Bone marrow (tissue), 2 donors: ENCODE results near the gene NEURL4.
A peak's percentile ranks its signal among the peaks of the same experiment; 100 is the strongest.
"Not testable (repeated sequence)": the region's sequence is repeated elsewhere in the genome, so short reads cannot be mapped to it uniquely, and the experiment has no call there.

Experiments
- DNase-seq, 2 donors: peaks; one replicate each; lab custom pipeline; 2025; lab: John Stamatoyannopoulos, UW

The NEURL4 gene

DNA sequence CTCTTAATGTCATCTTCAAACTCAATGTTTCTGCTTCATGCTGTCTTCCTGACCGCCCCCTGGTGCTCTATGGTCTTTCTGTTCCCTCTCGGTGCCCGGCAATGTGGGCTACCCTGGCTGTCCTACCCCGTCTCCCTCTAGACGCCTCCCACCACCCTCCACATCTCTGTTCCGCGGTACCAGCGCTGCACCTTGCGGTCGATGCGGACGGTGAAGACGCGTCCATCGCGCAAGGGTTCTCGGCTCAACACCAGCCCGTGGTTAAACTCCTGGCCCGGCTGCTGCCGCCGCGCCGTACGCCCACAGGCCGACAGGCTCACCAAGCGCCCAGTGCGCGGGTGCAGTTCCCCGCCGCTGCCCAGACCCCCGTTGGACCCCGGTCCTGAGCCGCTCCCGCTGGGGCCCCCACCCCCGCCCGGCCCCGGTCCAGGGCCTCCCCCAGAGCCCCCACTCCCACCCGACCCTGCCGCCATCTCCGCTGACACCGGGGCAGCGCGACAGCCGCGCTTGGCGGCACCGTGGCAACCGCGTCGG is at the start of gene NEURL4:
TSS of gene NEURL4 (minus strand) at position 496 of the 534 bp plus-strand sequence. CDS start at position 473, 23 bp downstream.
- DNase-seq: no peak

DNA sequence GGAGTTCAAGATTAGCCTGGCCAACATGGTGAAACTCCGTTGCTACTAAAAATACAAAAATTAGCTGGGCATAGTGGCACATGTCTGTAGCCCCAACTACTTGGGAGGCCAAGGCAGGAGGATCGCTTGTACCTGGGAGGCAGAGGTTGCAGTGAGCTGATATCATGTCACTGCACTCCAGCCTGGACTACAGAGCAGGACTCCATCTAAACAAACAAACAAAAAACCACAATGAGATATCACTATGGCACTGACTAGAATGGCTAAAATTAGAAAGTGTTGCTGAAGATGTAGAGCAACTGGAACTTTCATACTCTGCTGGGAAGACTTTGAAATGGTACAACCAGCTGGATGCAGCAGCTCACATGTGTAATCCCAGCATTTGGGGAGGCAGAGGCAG is 45.2 kb upstream of the NEURL4 start:
- DNase-seq: no peak

DNA sequence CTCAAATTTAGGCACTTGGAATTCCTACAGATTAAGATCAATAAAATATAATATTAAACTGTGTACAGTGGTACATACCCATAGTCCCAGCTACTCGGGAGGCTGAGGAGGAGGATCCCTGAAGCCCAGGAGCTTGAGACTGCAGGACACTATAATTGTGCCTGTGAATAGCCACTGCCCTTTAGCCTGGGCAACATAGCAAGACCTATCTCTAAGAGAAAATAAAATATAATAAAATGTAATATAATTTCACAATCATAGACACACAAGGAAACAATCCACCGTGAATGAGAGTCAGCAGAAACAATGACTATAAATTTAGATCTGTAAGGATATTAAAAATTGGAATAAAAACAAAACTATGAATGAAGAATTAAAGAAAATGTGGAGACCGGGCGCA is 41.7 kb upstream of the NEURL4 start:
- no peak for DNase-seq

DNA sequence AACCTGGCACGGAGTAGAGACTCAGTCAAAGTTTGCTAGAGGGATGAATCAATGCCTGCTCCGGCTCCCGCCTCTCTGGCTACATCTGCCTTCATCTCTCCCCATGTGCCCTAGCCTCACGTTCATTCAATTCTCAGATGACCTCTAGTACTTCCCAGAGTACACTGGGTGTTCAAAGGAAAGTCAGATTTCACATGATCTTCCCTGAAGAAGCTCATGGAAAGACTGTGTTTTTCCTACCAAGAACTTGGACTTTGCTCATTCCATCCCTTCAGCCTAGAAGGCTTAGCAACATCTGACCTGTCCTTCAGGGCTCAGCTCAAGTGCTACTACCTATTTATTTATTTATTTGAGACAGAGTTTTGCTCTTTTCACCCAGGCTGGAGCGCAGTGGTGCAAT is 40.7 kb upstream of the NEURL4 start:
- no peak for DNase-seq

DNA sequence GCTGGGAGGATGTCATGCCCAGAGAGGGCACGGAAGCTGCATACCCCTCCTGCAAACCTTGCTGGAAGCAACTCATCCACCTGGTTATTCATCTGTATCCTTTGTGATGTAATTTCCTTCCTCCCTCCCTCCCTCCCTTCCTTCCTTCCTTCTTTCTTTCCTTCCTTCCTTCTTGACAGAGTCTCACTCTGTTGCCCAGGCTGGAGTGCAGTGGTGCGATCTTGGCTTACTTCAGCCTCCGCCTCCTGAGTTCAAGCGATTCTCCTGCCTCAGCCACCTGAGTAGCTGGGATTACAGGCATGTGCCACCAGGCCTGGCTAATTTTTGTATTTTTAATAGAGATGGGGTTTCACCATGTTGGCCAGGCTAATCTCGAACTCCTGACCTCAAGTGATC is 39.5 kb upstream of the NEURL4 start:
- not testable (repeated sequence) for DNase-seq

DNA sequence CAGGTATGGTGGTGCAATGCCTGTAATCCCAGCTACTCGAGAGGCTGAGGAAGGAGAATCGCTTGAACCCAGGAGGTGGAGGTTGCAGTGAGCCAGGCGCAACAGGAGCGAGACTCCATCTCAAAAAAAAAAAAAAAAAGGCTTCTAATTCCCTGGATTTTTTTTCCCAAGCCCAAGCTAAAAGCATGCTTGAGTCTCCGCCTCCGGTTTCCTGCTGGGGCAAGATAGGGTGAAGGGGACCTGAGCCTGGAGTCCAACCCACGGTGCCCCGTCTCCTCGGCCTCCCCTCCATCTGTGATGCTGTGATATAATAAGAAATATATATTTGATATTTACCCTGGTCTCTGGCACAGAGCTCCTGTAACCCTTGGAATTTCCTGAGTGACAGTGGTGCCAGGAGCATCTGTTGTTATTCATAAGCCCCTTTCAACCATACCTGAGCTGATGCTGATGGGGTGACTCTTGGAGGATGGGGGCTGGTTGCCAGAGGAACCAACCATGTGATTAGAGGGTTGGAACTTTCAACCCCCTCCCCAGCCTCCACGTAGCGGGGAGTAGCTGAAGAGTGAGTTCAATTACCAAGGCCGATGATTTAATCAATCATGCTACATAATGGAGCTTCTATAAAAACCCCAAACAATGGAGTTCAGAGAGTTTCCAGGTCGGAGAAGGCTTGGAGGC is 38.9 kb upstream of the NEURL4 start:
- DNase-seq: no peak

DNA sequence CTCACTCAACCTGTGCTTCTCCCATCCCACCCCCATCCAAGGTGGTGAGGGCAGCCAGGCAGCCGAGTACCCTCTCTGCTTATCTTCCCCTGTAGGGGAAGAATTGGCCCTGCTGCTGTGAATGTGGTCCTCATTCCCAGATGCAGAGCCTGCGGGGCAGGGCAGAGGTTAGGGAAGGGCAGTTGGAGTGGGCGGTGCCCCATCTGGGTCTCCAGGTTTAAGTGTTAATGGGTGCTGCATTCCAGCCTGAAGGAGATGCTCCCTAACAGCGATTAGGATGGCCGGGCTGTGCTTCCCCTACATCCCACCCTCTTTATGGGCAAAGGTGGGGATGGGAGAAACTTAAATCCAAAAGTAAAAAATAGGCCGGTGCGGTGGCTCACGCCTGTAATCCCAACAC is 37.9 kb upstream of the NEURL4 start:
- no peak for DNase-seq

DNA sequence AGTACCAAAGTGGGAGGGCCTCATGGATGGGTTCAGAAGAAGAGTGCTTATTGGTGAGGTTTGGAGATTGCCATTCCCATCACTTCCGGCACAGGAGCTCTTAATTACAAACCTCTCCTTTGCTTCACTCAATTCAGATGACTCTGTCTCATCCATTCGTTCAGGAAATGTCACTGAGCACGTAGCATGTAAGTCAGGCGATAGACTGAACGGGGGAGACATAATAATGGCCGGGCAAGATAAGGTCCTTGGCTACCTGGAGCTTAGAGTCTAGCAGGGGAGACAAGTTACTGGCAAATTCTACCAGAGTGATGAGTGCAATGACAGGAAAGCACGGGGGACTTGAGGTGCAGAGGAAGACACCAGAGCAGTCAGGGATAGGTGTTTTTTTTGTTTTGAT is 36.8 kb upstream of the NEURL4 start:
- DNase-seq: not testable (repeated sequence)

DNA sequence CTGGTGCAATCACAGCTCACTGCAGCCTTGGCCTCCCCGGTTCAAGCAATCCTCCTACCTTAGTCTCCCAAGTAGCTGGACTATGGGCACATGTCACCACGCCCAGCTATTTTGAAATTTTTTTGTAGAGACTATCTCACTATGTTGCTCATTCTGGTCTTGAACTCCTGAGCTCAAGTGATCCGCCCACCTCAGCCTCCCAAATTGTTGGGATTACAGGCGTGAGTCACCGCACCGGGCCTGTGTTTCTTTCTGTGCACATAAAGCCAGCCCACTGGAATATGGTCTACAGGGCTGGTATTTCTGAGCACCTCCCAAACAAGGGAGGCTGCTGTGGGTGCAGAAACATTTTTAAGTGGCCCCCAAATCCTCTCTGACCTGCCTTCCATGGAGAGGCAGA is 34.2 kb upstream of the NEURL4 start:
- no peak for DNase-seq

DNA sequence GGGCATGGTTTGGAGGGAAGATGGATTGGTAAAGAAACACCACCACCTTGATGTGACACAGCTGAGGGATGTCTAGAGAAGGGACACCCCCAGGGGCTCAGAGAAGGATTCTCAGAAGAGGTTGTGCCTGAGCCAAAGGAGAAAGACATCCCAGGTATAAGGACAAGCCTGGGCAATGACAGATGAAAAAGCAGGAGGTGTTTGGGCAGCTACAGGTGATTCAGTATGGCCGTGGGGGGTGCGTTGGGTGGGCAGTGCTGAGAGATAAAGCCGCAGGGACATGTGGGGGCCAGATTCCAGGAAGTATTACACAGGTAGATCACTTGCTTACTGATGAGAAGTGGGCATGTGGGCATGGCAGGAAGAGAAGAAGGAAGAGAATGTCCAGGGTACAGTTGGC is 32.8 kb upstream of the NEURL4 start:
- no peak for DNase-seq

DNA sequence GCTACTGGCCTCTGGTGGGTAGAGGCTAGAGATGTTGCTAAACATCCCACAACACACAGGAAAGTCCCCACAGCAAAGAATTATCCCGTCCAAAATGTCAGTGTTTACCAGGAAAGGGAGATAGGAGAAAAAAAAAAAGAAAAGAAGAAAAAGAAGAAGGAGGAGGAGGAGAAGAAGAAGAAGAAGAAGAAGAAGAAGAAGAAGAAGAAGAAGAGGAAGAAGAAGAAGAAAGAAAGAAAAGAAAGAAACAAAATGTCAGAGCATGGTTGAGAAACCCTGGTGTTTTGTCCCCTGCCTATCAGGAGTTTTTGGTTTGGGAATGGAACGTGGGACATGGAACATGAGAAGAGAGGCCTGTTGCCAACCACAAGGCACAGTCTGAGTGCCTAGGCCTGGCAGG is 28.2 kb upstream of the NEURL4 start:
- DNase-seq: no peak

DNA sequence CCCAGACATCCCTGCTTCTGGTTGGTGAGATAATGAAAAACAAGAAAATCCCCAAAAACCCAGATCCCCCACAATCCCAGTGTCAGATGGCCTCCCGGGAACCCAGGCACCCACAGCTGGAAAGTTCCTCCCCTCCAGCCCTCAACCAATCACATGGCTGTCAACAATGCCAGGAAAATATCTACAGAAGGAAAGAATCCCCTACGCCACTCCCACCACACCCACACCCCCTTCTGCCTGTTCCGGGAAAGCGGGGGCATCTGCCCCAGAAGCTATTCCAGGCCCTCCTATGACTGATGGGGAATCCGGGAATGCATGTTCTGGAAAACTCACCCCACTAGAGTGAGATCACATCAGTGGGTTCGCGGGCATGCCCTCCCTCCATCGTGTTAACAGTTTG is 27.6 kb upstream of the NEURL4 start:
- no peak for DNase-seq

DNA sequence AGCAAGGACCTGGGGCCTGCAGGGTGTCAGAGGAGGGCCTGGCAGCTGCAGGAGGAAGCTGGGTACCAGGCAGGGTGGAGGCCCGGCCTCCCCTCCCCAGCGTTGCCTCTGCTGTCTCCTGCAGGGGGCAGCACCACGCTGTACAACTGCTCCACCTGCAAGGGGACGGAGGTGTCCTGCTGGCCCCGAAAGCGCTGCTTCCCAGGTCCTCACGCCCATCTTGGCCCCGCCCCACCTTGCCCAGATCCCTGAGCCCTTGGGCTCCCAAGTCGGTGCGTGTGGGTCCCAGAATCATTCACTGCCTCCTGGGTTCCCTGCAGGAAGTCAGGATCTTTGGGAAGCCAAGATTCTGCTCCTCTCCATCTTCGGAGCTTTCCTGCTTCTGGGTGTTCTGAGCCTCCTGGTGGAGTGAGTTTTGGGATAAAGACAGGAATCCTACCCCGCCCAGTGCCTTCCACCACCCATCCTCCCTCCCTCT is 27.0 kb upstream of the NEURL4 start:
- DNase-seq: peak; percentile 39 to 47

DNA sequence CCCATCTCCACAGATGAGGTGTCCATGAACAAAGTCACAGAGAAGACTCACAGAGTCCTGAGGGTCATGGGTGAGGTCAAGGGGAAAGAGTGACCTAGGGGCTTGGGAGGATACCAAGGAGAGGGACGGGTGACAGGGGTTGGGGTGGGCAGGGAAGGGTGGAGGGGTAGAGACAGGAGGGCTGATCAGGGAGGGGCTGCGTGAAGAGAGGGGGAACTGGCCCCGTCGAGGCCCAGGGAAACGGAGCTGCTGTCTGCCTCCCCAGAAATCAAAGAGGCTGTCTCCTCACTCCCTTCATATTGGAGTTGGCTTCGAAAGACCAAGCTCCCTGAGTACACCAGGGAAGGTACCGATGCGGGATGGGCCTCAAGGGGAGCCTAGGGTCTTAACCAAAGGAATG is 26.4 kb upstream of the NEURL4 start:
- no peak for DNase-seq

DNA sequence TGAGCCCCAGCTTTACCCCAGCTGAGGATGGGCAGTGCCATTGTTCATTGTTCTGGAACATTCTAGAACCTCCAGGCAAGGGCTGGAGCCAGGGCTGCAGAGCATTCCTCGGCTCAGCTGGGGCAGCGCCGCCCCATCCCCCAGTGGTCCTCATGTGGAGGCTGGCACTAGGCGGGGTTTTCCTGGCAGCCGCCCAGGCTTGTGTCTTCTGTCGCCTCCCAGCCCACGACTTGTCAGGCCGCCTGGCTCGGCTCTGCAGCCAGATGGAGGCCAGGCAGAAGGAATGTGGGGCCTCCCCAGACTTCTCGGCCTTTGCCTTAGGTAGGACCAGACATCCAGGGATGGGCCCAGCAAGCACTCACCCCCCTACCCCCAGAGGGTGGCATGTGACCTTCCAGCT is 25.9 kb upstream of the NEURL4 start, which contains the start of gene TMEM95:
TSS of gene TMEM95 (plus strand) at position 104 of the 400 bp plus-strand sequence. CDS start at position 153, 49 bp downstream.
- no peak for DNase-seq

DNA sequence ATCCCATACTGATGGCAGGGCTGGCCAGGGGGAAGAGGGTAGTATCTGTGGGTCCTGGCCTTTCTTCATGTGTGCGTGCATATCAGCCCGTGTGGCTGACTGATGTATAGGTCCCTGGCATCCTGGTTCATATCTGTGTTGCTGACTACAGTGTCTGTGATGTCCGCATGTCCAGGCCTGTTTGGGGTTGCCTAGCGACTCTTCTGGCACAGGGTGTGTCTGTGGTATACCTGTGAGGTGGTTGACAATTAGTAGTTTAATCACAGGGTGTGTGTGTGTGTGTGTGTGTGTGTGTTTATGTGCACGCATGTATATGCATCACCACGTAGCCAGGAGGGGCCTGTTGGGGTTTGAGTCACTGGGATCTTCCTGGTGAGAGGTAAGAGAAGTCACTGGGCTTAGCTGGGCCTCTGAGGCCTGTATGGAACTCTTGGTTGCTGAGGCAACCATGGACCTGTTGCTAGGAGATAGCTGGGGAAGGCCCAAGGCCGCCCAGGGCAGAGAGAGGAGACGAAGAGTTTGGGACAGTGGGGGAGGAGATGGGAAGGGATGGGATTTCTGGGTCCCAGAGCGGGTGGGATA is 25.2 kb upstream of the NEURL4 start:
- DNase-seq: no peak

DNA sequence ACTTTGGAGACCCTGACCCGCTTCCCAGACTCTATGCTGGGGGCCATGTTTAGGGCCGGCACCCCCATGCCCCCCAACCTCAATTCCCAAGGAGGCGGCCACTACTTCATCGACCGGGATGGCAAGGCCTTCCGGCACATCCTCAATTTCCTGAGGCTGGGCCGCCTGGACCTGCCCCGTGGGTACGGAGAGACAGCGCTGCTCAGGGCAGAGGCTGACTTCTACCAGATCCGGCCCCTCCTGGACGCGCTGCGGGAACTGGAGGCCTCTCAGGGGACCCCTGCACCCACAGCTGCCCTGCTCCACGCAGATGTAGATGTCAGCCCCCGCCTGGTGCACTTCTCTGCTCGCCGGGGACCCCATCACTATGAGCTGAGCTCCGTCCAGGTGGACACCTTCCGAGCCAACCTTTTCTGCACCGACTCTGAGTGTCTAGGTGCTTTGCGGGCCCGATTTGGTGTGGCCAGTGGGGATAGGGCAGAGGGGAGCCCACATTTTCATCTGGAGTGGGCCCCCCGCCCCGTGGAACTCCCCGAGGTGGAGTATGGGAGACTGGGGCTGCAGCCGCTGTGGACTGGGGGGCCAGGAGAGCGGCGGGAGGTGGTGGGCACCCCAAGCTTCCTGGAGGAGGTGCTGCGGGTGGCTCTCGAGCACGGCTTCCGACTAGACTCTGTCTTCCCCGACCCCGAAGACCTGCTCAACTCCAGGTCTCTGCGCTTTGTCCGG is 23.9 kb upstream of the NEURL4 start:
- DNase-seq: no peak

DNA sequence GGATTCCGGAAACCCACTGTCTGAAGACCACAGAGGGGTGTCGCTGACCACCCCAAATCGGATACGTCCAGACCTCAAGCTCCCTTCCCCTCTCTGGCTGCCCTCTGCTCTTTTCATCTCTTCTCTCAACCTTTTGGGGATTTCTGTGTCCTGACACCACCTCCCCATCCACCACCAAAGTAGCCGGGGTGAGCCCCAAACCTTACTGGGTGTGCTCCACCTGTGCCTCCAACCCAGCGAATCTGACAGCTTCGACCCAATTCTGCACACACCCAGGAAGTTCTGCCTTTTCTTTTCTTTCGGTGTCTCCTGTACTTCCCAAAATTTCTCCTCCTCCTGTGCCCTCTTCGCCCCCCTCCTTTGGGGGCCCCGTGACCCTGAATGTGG is 23.4 kb upstream of the NEURL4 start:
- no peak for DNase-seq

DNA sequence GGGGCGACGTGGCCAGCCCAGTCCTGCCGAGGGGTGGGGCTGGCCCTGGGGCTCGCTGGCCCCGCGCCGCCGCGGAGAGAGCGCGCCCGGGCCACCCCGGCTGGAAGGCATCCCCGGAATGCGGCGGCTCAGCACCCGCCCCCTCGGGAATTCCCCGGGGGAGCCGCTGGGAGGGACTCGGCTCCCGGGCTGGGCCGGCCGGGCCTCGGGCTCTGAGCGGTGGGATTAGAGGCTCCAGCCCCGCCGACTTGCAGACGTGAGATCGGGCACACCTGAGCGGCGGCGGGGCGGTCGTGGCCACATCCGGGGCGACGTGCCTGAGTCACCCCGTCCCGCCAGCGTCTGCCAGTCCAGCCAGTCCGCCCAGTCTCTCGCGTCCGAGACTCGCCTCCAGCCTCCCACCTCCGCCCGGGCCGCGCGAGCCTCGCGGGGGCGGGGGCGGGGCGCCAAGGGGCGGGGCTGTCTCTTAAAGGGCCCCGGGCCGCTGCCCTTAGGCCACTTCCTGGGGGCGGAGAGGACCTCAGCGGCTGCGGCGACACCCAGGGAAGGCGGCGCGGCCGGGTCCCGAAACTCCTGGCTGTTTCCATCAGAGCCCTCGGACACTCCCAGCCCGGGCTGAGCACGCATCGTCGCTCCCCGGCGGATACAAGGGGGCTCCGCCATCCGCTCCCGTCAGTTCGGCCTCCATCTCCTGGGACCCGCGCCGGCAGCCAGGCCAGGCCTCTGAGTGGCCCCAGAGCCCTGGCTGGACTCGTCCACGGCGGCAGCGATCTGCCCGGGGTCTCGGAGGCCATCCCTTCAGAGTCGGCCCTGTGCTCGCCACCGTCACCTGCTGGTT is 22.7 kb upstream of the NEURL4 start, which contains the start of gene KCTD11:
TSS of gene KCTD11 (plus strand) at position 498 of the 838 bp plus-strand sequence.
- DNase-seq: peak in 1 of 2 donors; percentile 31

DNA sequence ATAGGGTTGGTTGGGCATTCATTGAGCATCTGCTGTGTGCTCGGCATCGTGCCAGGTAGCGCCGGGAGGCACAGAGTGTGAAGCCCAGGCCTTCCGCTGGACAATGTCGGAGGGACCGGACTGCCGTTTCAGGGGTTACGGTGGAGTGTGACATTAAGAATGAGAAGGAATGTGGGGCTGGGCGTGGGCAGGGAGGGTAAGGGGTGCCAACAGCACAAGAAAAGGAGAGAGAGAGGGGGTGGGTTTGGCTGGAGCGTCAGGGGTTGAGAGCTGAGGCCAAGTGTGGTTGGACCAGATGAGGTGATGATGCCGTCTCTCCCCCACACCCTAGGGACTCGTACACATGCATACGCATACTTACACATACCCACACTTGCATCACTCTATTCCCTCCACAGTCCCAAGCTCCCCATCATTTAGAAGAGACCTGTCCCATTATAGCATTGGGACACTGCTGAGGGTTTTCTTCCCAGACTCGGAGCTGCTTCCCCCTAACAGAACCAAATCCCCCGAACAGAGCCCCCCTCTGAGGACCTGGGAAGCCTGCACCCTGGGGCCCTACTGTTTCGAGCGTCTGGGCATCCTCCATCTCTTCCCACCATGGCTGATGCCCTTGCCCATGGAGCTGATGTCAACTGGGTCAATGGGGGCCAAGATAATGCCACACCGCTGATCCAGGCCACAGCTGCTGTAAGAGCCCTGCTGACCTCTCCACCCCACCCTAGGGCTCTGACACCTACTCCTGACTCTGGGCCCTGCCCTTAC is 19.5 kb upstream of the NEURL4 start:
- DNase-seq: no peak
